GM21786 (cell line): ENCODE results near the gene BCO1.

Source experiments
- ATAC-seq: cut with Tn5 transposase; IDR thresholded peaks from one replicate; pipeline ENCODE4 v1.9.1; 2021; ENCODE audit not compliant: unreplicated experiment

Gene BCO1

DNA sequence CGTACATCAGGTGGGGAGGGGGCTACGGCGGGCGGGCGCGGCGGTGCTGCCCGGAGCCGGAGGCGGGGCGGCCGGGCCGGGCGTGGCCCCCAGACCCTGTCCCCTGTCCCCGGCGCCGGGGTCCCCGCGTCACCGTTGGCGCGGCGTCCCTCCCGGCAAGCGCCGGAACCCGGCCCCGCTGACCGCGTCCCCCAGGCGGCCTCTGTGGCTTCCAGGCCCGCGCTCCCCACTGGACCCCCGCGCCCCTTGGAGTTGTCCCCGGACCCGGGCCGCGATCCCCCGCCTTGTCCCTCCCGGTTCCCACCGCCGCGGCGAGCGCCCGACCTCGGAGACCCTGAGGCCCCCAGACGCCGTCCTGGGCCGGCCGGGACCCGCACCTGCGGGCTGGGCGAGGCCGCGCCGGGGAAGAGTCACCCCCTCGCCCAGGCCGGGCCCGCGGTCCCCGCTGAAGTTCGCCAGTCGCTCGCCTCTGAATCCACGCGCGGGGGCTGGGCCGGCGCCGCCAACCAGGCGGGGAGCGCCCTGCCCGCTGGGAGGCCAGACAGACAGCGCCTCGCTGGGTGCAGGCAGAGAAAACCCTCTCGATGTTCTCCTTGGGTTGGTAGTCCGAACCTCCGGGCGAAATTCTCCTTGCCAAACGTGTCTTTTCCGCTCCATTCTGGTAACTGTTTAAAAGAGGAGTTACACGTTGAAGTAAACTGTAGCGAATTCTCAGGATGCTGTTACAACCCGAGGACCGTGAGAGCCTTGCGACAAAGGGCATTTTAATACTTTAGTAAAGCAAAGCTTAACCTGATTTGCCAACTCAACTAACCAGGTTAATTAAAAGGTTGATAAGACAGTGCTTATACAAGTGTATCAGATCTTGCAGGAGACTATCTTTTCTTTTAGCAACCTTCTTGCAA lies 77.0 kb downstream of the BCO1 start:
- ATAC-seq = peak; percentile 29

- no peak for ATAC-seq
These were observed 77.6 kb downstream of the BCO1 start for GRCh38 chr16:81316176-81316496.

GRCh38 chr16:81318711-81319110 lies 80.2 kb downstream of the BCO1 start:
- no peak for ATAC-seq

DNA sequence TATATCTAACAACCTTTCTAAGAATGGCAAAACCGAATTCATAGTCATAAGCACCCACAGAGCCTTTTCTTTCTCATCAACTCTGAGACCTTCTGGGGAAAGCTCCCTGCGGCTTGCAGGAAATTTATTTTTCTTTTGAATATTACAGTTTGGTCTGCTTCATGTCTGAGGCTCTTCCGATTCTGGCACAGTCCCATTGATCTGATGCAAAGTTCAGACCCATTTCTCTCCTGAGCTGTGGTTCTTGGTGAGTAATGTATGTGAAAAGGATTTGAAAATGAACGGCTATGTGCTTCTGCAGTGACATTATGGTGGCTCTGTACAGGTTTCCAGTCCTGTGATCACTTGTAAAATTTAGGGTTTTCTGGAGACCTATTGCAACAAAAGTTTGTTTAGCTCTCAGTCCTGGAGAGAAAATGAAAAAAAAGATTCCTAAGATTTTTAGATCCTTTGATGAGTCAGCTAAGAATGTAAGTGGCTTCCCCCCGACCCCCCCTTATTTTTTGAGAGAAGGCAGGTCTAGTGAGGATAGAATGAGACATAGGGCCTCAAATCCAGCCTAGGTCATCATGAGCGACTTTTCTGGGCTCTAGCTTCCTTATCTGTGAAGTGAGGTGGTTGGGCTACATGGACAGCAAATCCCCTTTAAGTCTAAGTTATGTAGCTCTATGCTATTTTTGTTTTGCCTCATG lies 80.9 kb downstream of the BCO1 start:
- ATAC-seq = no peak

- ATAC-seq = no peak
These were observed 82.5 kb downstream of the BCO1 start for GRCh38 chr16:81321039-81321438.

DNA sequence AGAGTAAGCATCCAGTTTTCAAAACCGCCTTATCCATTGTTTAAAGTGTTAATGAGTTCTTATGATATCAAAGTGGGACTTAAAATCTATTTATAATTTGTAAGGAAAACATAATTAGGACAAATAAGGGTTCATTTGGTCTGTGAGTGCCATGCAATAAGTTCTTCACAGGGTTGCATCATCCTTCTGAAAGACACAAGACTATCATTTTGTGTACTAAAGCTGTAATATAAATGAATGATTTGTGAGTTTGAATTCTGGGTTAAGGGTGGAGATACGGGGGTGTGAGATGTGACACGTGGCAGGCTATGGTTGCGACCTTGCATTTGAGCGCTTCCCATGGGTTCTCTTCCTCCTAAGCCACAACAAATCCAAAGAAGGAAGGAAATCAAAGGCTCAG lies 83.0 kb downstream of the BCO1 start:
- no peak for ATAC-seq

- ATAC-seq = no peak
These were observed 86.3 kb downstream of the BCO1 start for GRCh38 chr16:81324808-81325207.

DNA sequence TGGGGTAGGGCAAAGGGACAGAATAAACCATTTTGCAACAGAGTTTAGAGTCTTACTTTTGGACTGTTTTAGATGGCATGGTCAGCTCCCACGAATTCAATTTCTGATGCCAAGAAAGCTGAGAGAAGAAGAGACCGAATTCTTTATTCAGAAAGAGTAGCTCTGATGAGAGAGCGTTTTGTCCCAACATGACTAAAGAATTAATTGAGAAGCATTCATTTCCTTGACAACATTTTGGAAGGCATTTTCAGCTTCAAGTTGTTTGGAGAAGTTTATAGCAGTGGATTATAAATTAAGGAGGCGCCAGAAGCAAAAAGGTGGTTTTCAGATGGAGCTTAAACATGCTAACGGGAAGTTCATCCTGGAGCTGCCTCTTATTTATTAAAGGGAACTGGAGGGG lies 88.5 kb downstream of the BCO1 start:
- no peak for ATAC-seq

- no peak for ATAC-seq
These were observed 89.1 kb downstream of the BCO1 start for GRCh38 chr16:81327447-81328196.

DNA sequence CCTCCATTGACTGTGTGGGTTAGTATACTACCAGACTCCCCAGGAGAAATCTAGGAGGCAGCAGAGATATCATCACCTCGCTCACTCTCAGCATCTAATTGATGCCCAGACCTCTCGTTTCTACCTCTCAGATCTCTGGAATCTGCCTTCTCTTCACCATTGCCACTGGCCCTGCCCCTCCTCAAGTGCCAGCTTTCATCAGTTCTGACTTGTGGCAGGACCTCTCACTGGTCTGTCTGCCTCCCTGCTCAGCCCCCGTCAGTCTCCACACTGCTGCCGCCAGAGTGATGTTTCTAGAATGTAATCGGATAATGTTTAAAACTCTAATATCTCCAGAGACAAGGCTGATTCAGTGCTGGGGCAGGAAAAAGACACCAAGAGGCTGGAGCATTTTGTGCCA lies 91.5 kb downstream of the BCO1 start:
- no peak for ATAC-seq

- no peak for ATAC-seq
These were observed 94.9 kb downstream of the BCO1 start for GRCh38 chr16:81333356-81333755.

GRCh38 chr16:81335669-81336068 lies 97.2 kb downstream of the BCO1 start:
- no peak for ATAC-seq

GRCh38 chr16:81337097-81337496 lies 98.6 kb downstream of the BCO1 start:
- ATAC-seq = no peak
